GM18951 (cell line): Measurements from ENCODE around the gene ADIPOR1.
A peak's percentile ranks its signal among the peaks of the same experiment; 100 is the strongest.
"Not testable (repeated sequence)": the region's sequence is repeated elsewhere in the genome, so short reads cannot be mapped to it uniquely, and the experiment has no call there.

Source experiments
- POLR2A ChIP-seq: IDR thresholded peaks from 4 replicates; pipeline ENCODE4 v1.6.1; 2011; ENCODE audit warnings: mild to moderate bottlenecking; ENCODE audit not compliant: insufficient read length, insufficient read depth; ENCODE audit errors: extremely low read depth
- in situ Hi-C: fragments of 300-500 bp; cut with MboI; formaldehyde crosslinking; loops from one replicate; pipeline ENCODE4 v1.12.0; 2022; ENCODE audit warnings: low sequenced_read_pairs, mixed read lengths, inconsistent platforms; ENCODE audit not compliant: unreplicated experiment

Gene ADIPOR1

GRCh38 chr1:202938287-202938925, 19.7 kb downstream of the ADIPOR1 start:
- TF ChIP-seq POLR2A = no peak
- in situ Hi-C loops = no loop called here

GRCh38 chr1:202936409-202936808, 21.7 kb downstream of the ADIPOR1 start:
- in situ Hi-C loops = not testable (repeated sequence)

GRCh38 chr1:202935844-202936243, 22.3 kb downstream of the ADIPOR1 start:
- in situ Hi-C loops = no loop called here
- TF ChIP-seq POLR2A = no peak

GRCh38 chr1:202934755-202935154, 23.4 kb downstream of the ADIPOR1 start:
- in situ Hi-C loops = no loop called here
- TF ChIP-seq POLR2A = no peak

- in situ Hi-C loops = no loop called here
- TF ChIP-seq POLR2A = no peak
These were observed 25.6 kb downstream of the ADIPOR1 start for GRCh38 chr1:202932476-202932875.

- in situ Hi-C loops = no loop called here
- TF ChIP-seq POLR2A = peak; percentile 99
These were observed 31.3 kb downstream of the ADIPOR1 start, which contains the start of gene KLHL12 for GRCh38 chr1:202926581-202927491. KLHL12 (minus strand) TSS chr1:202927234; CDS start chr1:202925162, 2,072 bp downstream.

- in situ Hi-C loops = no loop called here
- no peak for TF ChIP-seq POLR2A
These were observed 34.6 kb downstream of the ADIPOR1 start for GRCh38 chr1:202923533-202923932.

- in situ Hi-C loops = no loop called here
- TF ChIP-seq POLR2A = no peak
These were observed 38.5 kb downstream of the ADIPOR1 start for GRCh38 chr1:202919615-202920014.

GRCh38 chr1:202915146-202915545, 43.0 kb downstream of the ADIPOR1 start:
- in situ Hi-C loops = no loop called here
- TF ChIP-seq POLR2A = no peak

- in situ Hi-C loops = not testable (repeated sequence)
These were observed 45.6 kb downstream of the ADIPOR1 start for GRCh38 chr1:202912476-202912875.

GRCh38 chr1:202909494-202909893, 48.6 kb downstream of the ADIPOR1 start:
- in situ Hi-C loops = no loop called here
- no peak for TF ChIP-seq POLR2A

GRCh38 chr1:202908998-202909397, 49.1 kb downstream of the ADIPOR1 start:
- in situ Hi-C loops = no loop called here
- TF ChIP-seq POLR2A = no peak

GRCh38 chr1:202905331-202905730, 52.8 kb downstream of the ADIPOR1 start:
- TF ChIP-seq POLR2A = no peak
- in situ Hi-C loops = no loop called here

- in situ Hi-C loops = not testable (repeated sequence)
These were observed 54.3 kb downstream of the ADIPOR1 start for GRCh38 chr1:202903808-202904207.
